ENCODE measurements around the gene CIP2A.
"Not testable (repeated sequence)": the region's sequence is repeated elsewhere in the genome, so short reads cannot be mapped to it uniquely, and the experiment has no call there.

The CIP2A gene

DNA sequence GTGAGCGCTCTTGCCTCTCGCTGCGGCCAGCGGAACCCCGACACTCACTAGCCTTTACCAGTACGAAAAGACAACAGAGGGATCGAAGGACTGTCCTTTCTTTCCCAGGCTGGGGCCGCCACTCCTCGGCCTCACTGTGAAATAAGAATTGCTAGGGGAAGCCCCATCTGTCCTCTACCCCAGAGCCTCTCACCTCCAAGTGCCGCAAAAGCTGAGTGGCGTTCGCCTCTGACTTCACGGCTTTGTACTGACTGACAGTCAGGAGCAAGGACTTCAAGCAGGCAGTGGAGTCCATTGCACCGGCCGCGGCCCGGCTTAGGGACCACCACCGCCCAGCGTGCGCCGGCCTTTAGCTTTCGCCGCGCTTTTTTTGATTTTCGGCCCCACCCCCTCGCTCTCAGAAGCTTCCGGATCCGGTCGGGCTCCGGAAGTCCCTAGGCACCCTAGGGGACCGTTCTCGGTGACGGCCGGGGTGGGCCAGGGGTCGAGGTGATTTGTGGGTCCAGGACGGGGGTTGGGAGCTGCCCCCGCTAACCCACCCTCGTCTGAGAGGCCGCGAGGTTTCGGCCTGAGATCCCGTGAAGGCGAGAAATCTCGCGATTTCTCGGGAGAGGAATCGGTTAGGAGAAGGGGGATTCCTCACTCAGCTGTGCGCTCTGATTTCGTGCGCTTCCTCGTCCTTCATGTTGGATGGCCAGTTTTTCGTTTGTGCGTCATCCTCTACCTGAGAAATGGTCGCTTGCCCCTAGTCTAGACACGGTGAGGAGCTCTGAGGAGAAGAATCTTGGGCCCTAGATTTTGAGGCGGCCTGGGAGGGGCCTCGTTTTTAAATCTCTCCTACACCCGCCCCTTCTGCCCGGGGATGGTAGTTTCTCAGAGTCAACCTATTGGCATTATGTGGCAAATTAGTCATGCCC, at the start of gene CIP2A, which contains the start of gene DZIP3:
CIP2A (minus strand) TSS at position 358 of the 917 bp plus-strand sequence; CDS start at position 295, 63 bp downstream.
DZIP3 (plus strand) TSS at position 642 of the 917 bp plus-strand sequence. CDS start 15,685 bp downstream, outside the sequence.
- peak; percentile 62 to 91 (median 84) for DNase-seq
- intact Hi-C loops (cut with DNase I) = no loop called here

DNA sequence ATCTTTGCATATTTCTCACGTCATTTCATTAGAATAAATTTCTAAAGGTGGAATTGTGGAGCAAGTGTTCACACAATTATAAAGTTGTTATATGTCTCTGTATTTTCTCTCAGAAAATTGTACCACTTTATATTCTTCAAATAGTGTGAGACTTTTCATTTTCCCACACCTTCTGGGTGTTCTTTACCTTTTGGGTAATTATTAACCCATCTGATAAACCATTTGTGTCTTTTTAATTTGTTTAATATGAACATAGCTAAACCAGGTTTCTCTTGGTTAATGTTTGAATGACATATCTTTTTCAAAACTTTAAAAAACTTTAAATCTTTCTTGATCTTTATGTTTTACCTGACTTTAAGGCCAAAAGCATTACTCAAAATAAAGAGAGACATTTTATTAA, 40.7 kb upstream of the CIP2A start:
- no peak for DNase-seq
- intact Hi-C loops (cut with DNase I) = no loop called here

DNA sequence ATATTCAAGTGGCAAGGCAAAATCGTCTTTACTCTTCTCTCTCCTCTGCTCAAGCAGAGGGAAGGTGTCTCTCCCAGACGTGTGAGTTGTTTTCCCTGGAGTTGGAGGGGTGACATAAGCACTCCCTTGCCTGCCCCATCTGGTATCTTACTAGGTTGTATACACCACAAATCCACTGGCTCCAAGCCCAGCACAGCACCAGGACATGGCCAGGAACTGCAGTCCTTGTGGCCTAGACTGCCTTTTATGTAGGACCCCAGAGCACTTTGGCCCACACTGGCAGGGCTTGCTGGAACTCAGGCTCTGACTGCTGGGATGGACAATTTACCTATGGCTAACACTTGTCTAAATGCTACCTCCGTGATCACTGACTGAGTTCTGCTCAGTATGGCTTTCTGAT, 34.3 kb upstream of the CIP2A start:
- intact Hi-C loops (cut with DNase I) = no loop called here
- no peak for DNase-seq

DNA sequence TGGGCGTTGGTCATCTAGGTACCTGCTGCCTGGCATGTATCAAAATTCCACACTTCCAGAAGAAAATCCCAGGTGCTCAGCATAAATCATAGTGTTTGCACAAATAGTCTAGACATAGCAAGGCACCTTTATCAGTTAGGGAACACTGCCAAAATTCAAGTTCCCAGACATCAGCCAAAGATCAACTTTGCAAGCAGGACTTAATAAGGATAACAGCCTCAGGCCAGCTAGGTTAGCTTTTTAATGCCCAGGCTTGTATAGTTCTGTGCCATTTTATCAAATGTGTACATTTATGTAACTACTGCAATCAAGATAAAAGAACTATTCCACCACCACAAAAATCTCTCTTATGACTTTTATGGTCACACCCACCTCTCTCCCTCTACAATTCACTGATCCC, 31.0 kb upstream of the CIP2A start:
- no peak for DNase-seq
- intact Hi-C loops (cut with DNase I) = no loop called here

DNA sequence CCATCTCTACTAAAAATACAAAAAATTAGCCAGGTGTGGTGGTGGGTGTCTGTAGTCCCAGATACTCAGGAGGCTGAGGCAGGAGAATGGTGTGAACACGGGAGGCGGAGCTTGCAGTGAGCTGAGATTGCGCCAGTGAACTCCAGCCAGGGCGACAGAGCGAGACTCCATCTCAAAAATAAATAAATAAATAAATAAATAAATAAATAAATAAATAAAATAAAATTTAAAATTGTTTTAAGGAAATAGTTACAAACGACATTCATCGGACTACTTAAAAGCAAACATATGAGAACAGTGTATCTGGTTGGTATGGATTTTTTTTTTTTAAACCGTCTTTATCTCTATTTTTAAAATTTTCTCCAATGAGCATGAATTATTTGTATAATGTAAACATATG, 26.9 kb upstream of the CIP2A start:
- DNase-seq; intact Hi-C loops (cut with DNase I): not testable (repeated sequence)

DNA sequence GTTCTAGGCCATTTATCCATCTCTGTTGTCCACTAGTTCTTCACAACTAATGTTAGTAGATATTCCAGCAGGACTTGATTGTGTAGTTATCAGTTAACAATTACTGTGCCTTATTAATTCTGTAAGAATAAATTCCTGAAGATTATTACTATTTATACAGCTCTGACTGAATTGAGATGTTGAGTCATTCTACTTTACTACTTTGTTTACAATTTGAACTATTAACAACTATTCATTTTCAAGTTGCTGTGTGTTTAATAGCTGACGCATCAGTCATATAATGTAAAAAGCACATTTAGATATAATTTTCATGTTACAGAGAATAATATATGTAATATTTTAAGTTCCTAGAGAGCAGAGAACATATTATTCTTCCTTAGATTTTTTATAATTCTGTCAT, 21.4 kb upstream of the CIP2A start:
- intact Hi-C loops (cut with DNase I) = no loop called here
- DNase-seq = no peak

DNA sequence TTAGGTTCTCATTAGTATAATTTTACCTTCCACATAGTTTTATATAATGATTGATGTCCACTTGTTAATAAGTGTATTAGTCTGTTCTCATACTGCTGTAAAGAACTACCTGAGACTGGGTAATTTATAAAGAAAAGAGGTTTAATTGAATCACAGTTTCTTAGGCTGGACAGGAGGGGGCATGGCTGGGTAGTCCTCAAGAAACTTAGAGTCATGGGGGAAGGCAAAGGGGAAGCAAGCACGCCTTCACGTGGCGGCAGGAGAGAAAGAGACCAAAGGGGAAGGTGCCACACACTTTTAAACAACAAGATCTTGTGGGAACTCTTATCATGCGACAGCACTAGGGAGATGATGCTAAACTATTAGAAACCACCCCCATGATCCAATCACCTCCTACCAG, 19.5 kb upstream of the CIP2A start:
- intact Hi-C loops (cut with DNase I) = no loop called here
- no peak for DNase-seq

DNA sequence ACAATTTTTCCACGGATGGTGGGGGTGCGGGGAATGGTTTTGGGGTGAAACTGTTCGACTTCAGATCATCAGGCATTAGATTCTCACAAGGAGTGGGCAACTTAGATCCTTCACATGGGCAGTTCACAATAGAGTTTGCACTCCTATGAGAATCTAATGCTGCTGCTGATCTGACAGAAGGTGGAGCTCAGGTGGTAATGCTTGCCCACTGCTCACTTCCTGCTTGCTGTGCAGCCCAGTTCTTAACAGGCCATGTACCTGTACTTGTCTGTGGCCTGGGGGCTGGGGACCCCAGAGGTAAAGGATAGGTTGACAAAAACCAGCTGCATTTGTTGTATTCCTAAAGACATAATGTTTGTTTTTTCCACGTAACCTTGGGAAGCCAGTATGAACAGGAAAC, 16.3 kb upstream of the CIP2A start:
- DNase-seq = no peak

DNA sequence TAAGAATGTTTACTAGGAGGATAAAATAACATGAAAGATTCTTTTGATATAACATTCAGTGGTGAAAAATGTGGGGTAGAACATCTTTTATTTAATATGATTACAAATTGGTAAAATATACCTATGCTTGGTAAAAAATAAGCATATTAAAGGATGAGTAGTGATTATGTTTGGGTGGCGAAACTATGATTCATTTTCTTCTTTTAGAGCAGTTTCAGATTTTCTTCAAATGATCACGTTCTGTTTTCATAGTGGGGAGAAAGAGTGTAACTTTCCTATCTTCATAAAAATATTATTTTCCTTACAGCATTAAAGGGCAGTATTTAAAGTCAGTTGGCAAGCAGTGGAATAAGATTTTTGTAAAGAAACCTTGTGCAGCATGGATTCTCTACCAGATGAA, 15.8 kb upstream of the CIP2A start:
- no peak for DNase-seq
- intact Hi-C loops (cut with DNase I) = no loop called here

More for the DNA sequence above, 16.3 kb upstream of the CIP2A start:
- intact Hi-C loops (cut with DNase I) = no loop called here

DNA sequence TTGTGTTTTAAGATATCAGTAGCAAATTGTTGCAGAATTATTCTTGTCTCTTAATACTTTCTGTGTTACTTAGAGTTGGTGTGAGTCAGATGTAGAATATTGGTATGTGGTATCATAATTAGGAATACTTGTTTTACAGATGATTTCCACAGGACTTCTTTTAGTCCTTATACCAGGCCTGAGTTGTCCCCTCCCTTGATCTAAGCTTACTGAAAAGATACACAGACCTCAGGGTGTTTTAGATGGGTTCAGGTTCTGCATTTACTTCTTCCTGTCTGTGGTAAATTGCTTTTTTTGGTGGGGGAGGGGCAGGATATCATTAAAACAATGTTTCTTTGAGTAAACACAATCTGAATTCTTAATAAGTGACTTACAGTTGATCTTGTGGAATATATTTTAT, 14.5 kb upstream of the CIP2A start:
- intact Hi-C loops (cut with DNase I) = no loop called here
- no peak for DNase-seq

DNA sequence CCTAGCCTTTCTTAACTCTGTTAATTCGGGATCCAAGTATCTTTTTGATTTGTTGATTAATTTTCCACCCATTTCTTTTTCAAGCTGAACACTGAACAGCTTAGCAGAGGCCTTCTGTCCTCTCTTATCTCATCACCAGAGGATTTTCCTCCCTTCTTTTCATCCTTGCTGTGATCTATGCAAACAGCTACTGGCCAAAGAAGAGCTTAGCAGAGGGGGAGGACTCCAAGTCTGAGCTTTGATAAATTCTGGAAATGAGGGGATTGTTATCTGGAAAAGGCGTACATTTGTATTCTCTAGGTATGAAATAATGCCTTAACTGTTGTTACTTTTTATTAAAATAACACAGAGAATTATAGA, 13.7 kb upstream of the CIP2A start:
- intact Hi-C loops (cut with DNase I) = no loop called here
- DNase-seq = no peak

DNA sequence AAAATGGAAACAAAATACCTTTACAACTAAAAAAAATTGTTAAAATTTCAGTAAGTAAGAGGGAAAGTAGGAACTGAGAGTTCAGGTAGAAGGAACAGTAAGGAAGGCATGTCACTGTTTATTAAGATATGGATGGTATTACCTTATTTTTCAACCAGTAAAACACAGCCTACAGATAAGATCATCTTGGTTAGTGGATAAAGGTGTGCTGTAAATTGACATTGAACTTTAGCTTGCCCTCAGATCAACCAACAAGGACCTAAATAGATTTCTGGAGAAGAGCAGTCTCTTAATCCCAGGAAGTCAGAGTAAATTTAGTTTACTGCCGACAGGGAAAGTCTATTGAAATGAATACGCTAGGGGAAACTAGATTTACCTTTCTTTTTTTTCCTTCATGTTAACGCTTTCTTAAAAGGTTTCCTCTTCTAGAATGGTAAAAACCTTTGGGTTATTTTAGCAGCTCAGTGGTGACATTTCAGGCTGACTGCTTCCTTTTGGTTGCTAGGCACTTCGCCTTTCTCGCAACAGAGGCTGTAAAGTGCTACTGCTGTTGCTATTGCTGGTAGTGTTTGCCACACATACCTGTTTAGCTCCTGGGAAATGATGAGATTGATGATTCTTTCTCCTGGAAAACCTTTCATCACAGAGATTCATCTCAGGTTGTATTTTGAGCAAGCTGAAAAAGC, 13.2 kb upstream of the CIP2A start:
- peak in 31 of 42 donors; percentile 9 to 76 (median 37) for DNase-seq
- intact Hi-C loops (cut with DNase I) = no loop called here

DNA sequence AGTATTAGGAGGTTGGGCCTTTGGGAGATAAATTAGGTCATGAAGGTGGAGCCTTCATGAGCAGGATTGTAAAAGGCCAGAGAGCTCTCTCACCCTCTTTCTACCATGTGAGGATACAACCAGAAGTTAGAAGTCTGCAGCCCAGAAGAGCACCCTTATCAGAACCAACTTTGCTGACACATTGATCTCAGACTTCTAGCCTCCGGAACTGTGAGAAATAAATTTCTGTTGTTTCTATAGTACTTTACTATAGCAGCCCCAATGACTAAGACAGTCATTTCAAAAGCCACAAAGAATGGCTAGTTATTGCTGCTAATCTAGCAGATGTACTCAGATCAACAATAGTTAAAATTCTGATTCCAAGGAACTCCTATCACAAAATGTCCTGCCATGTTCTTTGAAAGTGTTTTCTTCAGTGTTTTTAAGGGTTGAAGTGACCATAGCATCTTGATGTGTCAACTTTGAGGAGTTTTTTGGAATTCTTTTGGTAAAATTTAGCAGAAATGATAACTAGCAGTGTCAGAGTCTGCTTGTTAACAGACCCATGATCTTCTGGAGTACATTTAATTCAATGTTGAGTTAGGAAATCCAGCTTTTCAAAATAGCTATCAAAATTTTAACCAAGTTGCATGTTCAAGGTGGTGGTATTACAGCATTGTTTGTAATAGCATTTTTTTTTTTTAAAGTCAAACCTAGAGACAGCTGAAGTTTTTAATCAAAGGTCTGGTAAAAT, 10.6 kb upstream of the CIP2A start:
- intact Hi-C loops (cut with DNase I) = no loop called here
- DNase-seq = no peak

DNA sequence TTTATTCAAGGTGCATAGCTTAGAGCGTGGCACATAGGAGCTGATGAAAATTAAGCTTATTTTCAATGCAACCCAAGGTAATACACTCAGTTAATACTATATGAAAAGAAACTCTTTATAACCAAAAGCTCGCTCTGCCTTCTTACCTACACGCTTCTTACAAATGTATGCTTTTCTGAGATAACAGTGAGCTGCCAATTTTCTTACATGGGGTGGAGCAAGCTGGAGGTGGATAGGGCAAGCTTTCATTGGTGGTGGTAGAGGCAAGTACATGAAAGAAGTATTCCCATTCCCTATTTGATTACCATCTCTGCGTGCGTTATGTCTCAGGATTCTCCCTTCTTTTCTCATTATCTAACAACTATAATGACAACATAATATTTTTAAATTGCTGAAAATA, 9.1 kb upstream of the CIP2A start:
- no peak for DNase-seq
- intact Hi-C loops (cut with DNase I) = no loop called here

DNA sequence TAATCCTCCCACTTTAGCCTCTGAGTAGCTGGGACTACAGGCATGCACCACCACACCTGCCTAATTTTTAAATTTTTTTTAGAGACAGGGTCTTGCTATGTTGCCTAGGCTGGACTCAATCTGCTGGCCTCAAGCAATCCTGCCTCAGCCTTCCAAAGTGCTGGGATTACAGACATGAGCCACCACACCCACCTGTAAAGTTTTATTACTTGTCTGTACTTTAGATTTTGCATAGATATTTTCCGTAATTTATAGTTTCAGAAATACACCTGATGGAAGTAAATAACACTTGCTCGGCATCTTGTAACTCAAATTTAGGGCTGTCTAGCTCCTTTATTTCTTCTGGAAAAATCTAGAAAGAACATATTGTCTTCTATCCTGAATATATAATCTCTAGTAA, 6.1 kb upstream of the CIP2A start:
- intact Hi-C loops (cut with DNase I) = no loop called here
- no peak for DNase-seq

DNA sequence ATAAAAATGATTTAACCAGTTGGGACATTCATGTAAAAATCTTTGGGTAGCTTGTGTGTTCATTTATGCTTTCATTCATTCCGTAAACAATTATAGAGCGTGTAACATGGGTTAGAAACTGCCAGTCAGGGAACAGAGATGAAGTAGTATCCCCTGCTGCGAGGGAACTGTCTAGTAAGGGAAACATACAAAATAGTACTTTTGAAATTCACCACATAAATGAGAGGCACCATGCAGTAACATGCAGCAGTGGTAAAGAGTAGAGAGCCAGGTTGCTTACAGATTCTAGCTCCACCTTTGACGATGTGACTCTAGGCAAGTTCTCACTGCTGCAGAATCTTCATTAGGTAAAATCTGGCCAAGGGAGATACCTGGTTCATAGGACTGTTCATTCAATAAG, 1.2 kb upstream of the CIP2A start:
- intact Hi-C loops (cut with DNase I) = no loop called here

DNA sequence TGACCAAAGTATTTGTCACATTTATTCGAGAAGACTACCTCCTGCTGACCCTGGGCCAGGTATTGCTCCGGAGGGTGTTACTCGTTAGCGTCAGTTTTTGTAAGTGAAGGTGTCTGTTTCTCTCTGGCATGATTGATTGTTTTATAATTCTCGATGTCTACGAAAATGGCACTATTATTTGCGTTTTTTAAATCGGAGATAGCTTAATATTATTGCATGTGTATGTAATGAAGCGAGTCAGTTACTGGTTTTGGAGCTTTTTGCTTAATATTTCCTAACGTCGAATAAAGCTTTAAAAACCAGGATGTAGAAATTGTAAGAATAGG, 723 bp upstream of the CIP2A start:
- intact Hi-C loops (cut with DNase I) = no loop called here

More for the DNA sequence above, 1.2 kb upstream of the CIP2A start:
- DNase-seq = peak in 1 of 42 donors; percentile 21

DNA sequence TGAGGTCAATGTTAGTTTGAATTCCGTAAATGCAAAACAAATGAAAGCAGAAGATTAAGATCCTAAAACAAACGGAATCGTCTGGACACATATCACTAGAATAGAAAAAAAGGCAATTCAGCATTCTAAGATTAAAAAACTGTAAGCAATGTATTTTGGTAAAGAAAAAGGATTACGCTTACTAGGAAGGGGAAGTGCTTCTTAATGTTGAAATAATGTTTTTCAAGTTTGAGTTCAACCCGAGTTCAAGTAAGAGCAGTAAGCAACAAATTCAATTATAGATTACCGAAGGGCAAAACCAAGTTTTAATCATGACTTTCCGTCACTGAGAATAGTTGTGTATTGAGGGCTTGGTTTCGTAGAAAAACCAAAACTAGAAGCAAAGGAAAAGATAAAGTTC, 637 bp downstream of the CIP2A start:
- intact Hi-C loops (cut with DNase I) = no loop called here
- no peak for DNase-seq

More for the DNA sequence above, 723 bp upstream of the CIP2A start:
- no peak for DNase-seq

DNA sequence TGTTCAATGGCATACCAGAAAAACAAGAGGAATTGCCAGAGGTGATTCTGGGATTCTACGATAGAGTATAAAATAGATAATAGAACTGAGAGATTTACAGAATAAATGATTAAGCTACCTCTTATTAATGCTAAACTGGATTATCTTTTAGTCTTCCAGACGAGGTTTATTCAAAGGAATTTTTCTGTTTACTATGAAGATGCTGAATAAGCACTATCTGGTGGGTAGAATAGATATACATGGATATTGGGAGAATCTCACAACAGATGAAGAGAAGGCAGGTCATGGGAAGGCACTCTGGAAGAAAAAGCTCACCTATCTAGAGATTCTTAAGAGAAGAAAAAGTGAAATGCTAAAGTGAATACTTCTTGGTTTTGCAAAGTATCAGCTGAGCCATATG, 11.2 kb downstream of the CIP2A start:
- intact Hi-C loops (cut with DNase I) = no loop called here
- no peak for DNase-seq

DNA sequence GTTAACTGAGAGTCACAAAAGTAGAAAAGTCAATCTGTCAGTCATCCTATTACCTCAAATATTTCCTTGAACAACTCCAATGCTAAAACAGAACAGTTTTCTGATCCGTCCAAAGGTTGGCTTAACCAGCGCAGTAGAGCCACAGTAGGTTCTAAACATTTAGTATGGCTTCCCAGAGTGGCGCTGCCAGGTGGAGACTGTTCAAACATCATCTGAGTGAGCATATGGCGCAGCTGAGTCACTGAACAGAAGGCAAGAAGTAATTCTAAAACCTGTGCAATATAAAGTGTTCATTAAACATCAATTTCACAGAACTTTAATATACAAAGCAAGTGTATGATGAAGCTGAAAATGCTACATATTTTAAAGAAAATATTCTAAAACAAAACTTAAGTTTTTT, 19.9 kb downstream of the CIP2A start:
- intact Hi-C loops (cut with DNase I) = no loop called here
- no peak for DNase-seq

Data from head of caudate nucleus (tissue), 42 donors.